NOMO-1 treated with dmso at 0.1 percent for 144 hours (cell line): ENCODE measurements around the gene DNHD1.

Experiments used
- DNase-seq: peaks from one replicate; lab custom pipeline; 2025; ENCODE audit not compliant: unreplicated experiment; lab: John Stamatoyannopoulos, UW

DNHD1 gene

DNA sequence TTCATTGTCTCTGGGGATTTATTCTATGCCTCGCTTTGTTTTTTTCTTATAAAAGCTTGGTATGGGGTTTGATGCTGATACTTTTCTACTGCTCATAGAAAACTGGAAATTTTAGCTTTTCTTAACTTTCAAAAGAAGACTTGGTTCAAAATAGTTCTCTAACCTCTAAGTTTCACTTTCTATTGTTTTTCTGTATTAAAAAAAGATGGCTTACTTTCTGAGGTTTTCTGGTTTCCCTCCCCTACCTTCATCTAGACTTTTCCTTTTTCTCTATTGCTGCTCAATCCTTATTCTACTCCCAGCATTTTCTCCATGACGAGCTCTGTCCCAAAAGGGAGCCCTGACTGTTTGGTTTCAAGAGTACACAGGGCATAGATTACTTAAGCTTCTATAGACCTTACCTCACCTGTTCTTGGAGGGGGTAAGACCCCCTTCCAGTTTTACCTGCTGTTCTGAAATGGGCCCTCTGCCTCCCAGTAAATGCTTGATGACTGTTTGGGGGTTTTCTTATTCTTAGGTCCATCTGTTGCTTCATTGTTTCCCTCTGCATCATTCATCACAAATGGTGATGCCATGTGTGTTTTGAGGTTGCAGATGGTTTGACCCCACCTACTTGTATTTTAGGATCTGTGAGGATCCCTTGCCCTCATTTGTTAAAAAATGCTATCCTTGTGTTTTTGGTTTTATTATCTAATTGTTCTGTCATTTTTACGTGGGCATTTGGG, 29.5 kb downstream of the DNHD1 start:
- DNase-seq: no peak

DNA sequence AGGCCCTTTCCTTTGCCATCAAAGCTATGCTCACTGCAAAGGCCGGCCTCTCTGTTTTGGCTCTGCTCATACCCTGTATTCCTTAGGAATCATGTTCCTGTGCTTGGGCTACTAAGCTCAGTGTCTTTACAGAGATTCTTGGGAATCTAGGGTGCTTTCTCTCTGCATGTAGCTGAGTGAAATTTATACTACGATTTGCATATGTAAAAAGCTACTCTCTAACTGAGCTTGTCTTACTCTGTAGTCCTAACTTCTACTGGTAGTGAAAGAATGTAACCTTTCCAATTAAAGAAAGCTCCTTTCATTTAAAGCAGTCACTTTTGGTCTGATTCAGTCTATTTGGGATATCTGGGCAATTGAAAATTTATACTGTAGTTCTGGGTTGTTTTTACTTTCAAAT, 32.2 kb downstream of the DNHD1 start:
- no peak for DNase-seq

GRCh38 chr11:6530848-6531247, 33.8 kb downstream of the DNHD1 start:
- no peak for DNase-seq

DNA sequence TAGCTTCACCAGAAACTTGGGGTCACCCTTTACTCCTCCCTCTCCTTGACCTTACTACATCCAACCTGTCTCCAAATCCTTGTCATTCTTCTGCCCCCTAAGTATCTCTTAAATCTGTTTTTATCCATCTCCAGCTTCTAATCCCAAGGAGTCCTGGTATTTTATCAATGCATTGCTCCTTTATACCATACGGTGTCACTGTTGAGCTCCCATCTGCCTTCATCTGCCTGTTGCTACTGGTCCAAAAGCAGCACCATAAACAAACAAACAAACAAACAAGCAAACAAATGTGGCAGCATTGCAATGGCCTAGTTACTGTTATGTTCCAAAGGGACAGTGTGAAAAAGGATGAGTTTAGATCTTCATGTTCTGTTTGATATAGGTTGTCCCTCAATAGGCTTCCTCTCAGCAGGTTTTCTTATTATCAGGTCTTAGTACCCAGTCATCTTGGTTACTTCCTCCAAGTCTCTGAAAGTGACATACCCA, 34.2 kb downstream of the DNHD1 start:
- no peak for DNase-seq

GRCh38 chr11:6538456-6538855, 41.4 kb downstream of the DNHD1 start:
- no peak for DNase-seq

DNA sequence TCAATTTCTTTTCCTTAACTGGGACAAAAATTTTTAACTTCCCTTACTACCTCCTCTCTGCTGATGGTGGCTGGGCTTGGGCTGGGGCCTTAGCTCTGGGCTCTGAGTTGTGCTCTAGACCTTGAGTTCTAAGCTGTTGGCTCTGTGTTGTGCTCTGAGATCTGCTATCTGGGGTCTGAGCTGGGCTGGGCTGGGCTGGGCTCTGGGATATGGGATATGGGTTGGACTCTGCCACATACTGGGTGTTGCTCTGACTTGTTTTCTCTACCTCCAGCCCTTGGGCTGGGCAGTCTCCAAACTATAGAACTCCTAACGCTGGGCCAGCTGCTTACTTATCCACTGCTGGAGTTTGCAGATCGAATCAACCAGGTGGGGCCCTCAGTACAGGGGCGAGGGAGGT, 41.9 kb downstream of the DNHD1 start:
- no peak for DNase-seq

DNA sequence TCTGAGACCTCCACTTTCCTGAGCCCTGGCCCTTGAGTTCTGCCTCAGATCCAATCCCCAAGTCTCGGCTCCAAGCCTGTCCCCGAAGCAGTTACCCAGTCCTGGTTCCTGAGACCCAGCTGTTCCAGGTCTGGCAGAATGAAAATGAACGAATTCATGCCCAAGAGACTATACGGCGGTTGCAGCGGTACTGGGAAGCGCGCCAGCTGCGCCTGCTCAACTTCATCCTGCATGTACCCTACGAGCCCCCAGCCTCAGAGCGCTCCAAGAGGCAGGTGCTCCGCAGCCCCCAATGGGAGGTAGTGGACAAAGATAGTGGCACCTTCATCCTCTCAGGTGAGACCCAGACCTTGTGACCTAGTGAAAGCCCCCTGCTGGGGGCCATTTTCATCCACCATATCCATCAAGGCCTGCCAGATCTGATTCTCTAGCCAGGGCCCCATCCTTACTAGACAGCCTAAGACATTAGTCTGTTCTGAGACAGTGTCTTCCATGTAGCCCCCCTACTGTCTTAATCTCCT, 42.7 kb downstream of the DNHD1 start:
- no peak for DNase-seq

- DNase-seq: no peak
Observed at GRCh38 chr11:6541356-6541755, 44.3 kb downstream of the DNHD1 start.

DNA sequence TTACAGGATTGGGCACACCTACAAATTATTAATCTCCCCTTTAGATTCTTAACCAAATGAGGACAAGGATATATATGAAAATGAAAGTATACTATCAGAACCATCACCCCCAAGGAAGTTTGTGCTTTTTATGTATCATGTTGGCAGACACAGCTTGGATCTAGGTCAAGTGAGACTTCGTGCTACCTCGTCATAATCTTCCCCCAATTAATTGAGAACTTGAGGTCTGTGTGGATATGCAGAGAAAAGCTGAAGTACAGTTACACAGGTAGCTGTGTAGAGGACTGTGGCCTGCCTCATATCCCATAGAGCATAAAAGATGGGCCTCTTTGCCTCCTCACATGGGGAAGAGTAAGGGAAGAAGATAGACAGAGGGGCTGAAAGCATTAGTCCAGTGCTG, 45.6 kb downstream of the DNHD1 start:
- no peak for DNase-seq

GRCh38 chr11:6544921-6545850, 48.1 kb downstream of the DNHD1 start:
- no peak for DNase-seq

- DNase-seq: no peak
Observed at GRCh38 chr11:6545917-6546605, 49.0 kb downstream of the DNHD1 start.

DNA sequence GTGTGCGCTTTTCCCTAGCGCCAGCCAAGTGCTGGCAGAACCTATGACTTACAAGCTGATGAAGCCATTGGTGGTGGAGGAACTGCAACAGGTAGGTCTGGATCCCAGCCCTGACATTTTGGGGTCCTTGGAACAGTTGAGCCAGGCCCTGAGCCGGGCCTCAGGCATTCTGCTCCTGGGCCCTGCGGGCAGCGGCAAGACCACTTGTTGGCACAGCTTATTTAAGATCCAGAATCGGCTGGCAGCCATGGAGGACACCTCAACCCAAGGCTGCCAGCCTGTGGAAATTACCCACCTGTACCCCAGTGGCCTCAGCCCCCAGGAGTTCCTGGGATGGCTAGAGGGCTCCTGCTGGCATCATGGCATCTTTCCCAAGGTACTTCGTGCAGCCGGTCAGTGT, 49.7 kb downstream of the DNHD1 start:
- DNase-seq: no peak

GRCh38 chr11:6547177-6547576, 50.1 kb downstream of the DNHD1 start:
- no peak for DNase-seq

- DNase-seq: no peak
Observed at GRCh38 chr11:6548121-6548520, 51.0 kb downstream of the DNHD1 start.

DNA sequence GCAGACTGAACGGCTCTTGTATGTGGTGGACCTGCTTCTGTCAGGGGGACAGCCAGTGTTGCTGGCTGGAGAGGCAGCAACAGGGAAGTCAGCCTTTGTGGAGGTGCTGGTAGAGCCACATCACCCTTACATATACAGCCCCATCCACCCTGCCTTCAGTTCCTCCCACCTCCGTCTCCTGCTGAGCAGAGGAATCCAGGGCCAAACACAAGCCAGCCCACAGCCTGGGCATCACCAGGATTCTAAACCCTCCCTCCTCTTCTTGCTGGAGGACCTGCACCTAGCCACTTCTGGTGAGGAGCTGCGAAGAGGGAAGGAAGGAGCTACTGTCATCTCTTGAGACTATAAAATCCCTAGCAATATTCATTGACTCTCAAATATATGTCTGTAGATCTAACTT, 51.6 kb downstream of the DNHD1 start:
- DNase-seq: no peak

GRCh38 chr11:6553634-6554033, 56.6 kb downstream of the DNHD1 start:
- no peak for DNase-seq

DNA sequence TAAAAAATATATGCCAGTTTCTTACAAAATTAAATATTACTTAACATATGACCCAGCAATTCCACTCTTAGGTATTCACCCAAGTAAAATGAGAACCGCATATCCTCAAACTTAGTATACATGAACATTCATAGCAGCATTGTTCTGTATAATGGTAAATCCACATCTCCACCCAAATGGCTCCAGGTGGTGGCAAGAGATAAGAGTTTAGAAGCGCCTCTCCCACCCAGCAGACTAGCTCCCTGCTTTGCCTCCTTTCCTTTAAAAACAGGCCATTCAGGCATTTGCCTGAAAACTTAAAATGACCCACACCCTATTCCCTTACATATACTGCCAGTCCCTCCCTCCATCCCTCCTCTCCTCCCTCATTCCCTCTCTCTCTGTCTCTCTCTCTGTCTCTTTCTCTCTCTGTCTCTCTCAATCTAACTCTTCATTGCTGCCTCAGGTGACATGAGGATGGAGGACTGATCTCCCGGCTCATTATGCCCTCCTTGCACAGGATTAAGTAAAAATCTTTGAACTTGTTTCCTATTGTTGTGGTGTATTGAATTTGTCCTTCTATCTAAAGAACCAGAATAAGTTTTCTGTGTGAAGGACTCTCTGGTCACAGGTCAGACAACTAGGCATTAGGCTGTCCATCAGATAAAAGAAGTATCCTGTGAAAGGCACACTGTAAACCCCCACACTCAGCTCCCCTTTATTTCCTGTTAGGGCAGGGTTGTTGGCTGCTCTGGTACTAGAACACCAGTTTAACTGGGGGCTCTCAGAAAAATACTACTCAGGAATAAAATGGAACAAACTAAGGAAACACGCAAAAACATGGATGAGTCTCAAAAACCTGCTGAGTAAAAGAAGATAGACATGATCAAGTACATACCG, 58.0 kb downstream of the DNHD1 start:
- DNase-seq: no peak

DNA sequence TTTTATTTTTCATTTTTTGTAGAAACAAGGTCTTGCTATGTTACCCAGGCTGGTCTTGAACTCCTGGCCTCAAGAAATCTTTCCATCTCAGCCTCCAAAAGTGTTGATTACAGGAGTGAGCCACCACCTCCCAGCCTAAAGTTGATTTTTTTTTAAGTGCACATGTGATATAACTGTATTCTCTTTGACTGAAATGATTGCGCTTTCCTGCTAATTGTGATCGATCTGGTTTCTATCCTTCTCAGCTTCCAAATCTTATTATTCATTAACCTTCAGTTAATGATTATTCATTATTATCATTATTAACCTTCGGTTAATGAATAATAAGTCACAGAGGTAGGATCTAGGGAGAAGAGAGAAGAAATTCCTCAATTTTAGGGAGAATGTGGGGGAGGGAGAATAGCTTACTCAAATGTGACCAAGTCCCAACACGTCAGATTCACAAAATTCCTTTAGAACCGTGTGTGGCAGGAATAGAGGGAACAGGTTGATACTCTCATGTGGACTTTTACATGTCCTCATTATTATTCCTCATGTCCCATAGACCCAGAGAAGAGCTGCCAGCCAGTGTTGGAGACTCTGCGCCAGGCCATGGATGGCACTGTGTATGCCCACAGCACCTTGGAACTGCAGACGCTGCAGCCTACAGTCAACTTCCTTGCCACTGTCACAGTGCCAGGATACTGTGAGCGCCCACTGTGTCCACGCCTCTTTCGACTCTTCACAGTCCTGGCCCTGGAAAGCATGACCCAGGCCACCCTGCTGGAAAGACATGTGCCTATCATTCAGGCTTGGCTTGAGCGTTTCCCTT, 59.3 kb downstream of the DNHD1 start:
- no peak for DNase-seq

DNA sequence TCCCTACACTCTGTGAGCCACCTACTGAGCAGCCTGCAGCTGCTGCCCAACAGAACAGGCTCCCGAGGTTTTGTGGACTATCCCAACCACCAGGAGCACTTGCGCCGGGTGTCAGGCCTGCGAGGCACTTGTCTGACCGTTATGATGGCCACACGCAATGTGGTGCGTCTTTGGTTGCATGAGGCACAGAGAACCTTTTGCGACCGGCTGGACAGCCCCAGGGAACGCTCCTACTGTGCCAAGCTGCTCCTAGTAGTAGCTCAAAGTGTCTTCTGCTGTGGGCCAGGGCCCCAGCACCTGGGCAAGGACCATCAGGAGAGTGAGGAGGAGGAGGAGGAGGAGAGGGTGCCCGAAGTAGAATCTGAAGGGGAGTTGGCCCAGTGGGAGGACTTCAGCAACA, 60.0 kb downstream of the DNHD1 start:
- no peak for DNase-seq
